HG03135 (cell line): ENCODE results near the gene ENOPH1.
"Not testable (repeated sequence)": the region's sequence is repeated elsewhere in the genome, so short reads cannot be mapped to it uniquely, and the experiment has no call there.

Experiments
- ATAC-seq: cut with Tn5 transposase; IDR thresholded peaks from one replicate; pipeline ENCODE4 v1.9.1; 2021; ENCODE audit warnings: mild to moderate bottlenecking, moderate library complexity; ENCODE audit not compliant: unreplicated experiment

Gene ENOPH1

DNA sequence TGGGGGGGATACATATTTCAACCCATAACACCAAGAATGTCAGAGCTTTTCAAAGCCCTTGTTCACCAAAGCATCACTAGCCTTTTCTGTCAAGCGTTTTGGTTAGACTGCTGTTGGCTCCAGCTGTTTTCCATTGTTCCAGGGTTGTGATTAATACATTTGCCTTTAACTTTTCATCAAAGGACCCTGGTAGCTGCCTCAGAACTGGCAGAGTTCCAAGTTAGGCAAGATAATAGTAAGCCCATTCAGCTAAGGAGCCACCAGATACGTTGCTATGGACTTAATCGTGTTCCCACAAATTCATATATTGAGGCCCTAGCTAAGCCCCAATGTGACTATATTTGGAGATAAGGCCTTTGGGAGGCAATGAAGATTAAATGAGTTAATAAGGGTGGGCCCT lies 37.1 kb downstream of the ENOPH1 start:
- no peak for ATAC-seq

DNA sequence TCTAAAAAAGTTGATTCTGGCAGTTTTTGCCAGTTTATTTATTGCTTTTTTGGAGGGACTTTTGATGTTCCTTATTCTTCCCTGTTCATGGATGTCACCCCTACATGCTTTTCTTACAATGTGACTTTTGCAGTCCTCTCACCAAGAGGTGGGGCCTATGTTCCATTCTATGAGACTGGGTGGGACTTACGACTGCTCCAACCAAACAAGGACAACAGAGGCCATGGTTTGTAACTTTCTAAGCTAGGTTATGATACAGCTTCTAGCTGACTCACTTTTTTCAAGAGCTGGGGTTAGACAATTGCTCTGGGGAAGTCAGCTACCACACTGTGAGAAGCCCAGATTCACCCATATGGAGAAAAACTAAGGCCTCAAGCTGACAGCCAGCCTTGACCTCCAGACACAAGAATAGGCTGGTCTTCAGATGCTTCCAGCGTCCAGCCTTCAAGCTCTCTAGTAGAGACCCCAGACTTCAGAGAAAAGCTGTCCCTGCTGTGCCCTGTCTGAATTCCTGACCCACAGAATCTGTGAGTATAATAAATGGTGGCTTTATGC lies 39.5 kb downstream of the ENOPH1 start:
- no peak for ATAC-seq

DNA sequence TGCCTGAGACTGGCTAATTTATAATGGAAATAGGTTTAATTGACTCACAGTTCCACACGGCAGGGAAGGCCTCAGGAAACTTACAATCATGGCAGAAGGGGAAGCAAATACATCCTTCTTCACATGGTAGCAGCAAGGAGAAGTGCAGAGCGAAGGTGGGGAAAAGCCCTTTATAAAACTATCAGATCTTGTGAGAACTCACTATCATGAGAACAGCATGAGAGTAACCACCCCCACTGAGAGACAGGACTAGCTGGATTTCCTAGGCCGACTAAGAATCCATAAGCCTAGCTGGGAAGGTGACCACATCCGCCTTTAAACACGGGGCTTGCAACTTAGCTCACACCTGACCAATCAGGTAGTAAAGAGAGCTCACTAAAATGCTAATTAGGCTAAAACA lies 42.7 kb downstream of the ENOPH1 start:
- ATAC-seq: not testable (repeated sequence)

DNA sequence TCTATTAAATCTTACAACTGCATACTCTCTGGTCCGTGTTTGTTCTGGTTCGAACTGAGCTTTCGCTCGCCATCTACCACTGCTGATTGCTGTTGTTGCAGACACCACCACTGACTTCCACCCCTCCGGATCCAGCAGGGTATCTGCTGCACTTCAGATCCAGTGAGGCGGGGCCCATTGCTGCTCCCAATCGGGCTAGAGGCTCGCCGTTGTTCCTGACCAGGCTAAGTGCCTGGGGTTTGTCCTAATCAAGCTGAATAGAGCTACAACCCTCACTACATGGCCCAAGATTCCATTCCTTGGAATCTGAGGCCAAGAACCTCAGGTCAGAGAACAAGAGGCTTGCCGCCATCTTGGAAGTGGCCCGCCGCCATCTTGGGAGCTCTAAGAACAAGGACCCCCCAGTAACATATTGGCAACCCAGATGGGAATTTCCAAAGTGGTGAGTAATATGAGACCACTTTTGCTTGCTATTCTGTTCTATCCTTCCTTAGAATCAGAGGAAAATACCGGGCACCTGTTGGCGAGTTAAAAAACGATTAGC lies 43.3 kb downstream of the ENOPH1 start:
- no peak for ATAC-seq

DNA sequence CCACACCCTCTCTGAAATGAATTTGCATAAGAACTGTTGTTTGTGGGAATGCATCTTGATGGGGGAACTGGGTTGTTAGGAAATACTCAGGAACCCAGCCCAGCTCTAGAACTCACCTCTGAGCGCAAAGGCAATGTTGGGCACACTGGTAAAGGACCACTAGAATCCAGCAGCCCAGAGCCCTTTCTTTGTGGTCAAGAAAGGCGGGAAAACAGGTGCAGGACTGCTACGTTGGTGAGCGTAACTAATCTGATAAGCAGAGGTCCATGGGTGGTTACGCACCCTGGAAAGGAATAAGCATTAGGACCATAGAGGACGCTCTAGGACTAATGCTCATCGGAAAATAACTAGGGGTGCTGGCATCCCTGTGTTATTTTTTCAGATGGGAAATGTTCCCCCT lies 45.5 kb downstream of the ENOPH1 start:
- not testable (repeated sequence) for ATAC-seq

DNA sequence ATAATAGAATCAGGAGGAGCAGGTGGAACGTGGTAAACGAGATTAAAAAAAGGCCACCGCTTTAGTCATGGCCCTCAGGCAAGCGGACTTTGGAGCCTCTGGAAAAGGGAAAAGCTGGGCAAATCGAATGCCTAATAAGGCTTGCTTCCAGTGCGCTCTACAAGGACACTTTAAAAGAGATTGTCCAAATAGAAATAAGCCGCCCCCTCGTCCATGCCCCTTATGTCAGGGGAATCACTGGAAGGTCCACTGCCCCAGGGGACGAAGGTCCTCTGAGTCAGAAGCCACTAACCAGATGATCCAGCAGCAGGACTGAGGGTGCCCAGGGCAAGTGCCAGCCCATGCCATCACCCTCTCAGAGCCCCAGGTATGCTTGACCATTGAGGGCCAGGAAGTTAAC lies 47.1 kb downstream of the ENOPH1 start:
- not testable (repeated sequence) for ATAC-seq

DNA sequence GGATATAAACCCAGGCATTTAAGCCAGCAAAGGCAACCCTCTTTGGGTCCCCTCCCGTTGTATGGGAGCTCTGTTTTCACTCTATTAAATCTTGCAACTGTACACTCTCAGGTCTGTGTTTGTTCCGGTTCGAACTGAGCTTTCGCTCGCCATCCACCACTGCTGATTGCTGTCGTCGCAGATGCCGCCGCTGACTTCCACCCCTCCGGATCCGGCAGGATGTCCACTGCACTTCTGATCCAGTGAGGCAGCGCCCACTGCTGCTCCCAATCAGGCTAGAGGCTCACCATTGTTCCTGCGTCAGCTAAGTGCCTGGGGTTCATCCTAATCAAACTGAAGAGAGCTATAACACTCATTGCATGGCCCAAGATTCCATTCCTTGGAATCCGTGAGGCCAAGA lies 49.2 kb downstream of the ENOPH1 start:
- no peak for ATAC-seq

DNA sequence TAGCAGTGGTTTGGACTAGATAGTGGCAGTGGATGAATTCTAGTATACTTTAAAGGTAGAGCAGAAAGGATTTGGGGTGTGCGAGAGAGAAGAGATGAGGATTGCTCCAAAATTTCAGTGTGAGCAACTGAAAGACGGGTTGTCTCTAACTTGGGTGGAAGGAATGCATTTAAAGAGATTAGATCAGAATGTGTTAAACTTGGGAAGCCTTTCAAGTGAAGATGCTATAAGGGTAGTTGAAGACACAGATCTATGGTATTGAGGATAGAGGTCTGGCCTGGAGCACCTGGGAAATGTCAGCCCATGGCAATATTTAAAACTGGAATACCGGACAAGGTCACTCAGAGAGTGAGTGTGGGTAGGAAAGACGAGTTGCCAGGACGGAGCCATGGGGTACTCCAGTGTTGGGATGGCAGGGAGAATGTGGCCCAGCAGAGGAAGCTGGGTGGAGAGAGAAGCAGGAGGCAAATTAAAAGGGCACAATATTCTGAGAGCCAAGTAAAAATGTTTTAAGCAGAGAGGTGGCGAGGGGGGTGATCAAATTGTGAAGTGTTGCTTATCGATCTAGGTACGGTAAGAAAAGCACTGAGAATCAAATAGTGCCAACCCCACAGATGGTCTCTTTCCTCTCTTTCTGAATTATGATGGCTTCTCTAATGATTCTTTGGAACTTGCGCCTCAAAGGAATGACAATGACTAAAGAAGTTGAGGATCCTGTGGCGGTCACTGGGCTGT lies 50.5 kb downstream of the ENOPH1 start:
- ATAC-seq: no peak

DNA sequence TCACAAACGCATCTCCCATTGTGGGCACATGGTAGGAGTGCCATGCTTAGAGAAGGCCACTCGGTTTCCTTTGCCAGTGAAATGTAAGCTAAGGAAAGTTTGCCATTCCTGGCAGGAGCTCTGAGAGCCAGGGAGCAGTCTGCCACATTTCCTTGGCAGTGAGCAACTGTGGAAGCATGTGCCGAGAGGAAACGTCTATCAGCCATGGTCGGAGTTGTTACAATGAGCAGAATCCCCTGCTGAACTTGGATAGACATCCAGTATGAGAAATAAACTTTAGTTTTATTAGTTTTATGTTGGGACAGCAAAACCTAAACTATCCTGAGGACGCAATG lies 51.1 kb downstream of the ENOPH1 start:
- ATAC-seq: no peak

DNA sequence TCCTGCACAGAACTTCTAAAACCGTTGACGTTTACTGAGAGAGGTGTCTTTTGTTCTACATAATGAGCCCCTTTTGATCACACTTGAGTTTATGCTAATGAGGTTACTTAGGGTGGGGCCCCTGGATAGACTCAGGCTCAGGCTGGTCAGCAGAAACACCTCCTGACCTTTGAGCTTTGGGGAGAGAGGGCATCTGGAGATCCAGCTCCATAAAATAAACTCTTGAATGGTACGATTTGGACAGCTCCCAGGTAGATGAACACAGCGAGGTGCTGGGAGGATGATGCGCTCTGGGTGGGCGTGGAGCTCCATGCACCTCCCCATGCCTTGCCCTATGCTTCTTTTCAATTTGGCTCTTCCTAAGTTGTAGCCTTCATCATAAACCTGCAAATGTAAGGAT lies 52.0 kb downstream of the ENOPH1 start:
- ATAC-seq: no peak

DNA sequence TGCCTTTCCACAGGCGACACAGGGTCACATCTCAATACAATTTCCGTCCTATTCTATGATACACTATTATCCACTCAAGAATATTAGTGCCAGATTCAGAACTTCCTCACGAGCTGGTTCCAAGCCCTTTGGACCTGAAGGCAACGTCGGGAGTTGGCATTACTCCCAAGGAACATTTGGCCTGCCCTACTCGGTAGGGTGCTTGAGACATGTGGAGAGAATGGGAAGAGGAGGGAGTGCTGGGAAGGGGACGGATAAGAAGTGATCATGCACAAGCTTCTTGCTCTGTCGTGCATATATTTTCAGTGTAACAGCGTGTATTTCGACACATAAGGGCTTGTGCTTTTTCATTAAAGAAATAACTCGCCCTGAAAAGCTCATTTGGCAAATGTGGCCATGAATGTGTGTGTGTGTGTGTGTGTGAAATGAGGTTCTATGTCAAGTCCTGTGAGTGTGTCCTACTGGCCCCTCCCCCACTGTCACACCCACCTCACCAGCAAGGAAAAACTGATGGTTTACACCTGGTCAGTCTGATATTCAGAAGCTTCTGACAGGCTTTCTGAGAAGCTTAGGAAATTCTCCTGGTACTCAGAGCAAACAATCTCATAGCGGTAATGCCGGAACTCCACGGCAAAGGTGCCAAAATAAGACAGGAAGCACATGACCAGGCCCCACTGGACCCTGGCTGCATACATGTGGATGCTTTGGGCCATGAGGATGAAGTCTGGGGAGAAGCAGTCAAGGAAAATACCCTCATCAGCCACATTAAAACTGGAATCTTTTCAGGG lies 54.8 kb downstream of the ENOPH1 start:
- no peak for ATAC-seq

DNA sequence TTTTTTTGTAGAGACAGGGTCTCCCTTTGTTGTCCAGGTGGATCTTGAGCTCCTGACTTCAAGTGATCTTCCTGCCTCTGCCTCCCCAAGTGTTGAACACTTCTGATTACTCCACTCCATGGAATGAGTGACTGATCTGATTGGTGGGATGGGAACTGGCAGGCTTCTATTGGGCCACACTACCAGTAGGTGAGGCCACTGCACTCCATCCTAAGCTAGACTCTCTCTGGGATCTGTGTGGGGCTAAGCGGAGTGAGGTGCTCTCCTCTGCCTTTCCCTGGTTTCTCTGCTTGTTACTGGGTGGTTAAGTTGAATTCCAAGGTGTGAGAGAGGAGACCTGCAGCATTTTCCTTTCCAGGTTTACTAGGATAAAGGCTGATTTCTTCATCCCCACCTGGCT lies 58.7 kb downstream of the ENOPH1 start:
- ATAC-seq: no peak

DNA sequence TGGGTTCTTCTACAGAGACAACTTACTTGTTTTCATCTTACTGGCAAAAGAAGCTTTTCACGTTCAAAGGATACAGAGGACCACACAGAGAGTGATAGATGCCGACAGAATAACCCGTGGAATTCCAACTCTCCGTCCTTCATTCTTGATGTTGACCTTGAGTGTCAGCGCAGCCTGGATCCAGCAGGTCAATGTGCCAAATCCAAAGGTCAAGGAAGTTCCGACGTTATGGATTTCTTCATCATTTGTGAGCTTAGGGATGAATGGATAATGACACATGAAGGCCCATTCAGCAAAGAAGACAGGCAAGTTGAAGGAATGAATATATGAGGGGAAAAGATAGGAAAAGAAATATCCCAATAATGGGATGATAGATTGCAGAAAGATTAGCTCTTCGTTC lies 59.6 kb downstream of the ENOPH1 start:
- ATAC-seq: no peak

DNA sequence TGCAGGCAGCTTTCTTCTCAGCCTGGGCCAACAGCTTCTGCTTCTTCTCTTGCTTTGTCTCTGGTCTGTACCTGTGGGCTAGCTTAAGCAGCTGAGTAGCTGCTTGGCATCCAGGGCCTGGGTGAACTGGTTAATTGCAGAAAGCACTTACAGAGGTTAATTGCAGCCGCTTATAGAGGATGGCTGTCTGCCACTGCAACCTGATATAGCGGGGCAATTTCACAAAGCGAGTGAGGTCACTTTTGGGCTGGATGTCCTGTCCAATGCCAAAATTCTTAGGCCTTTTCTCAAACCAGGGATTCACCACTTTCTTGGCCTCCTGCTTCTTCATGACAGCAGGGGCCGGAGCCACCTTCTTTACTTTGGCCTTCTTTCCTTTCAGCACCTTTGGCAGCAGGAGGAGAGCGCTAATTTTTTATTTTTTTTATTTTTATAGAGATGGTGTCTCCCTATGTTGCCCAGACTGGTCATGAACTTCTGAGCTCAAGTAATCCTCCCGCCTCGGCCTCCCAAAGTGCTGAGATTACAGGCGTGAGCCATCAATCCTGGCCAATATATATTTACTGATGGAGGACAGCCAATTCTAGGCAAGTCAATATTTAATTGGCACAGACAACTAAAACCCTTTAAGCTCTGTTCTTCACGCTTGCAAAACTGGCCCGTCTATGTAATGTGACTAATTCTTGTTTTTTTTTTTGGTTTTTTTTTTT lies 61.0 kb downstream of the ENOPH1 start:
- no peak for ATAC-seq

DNA sequence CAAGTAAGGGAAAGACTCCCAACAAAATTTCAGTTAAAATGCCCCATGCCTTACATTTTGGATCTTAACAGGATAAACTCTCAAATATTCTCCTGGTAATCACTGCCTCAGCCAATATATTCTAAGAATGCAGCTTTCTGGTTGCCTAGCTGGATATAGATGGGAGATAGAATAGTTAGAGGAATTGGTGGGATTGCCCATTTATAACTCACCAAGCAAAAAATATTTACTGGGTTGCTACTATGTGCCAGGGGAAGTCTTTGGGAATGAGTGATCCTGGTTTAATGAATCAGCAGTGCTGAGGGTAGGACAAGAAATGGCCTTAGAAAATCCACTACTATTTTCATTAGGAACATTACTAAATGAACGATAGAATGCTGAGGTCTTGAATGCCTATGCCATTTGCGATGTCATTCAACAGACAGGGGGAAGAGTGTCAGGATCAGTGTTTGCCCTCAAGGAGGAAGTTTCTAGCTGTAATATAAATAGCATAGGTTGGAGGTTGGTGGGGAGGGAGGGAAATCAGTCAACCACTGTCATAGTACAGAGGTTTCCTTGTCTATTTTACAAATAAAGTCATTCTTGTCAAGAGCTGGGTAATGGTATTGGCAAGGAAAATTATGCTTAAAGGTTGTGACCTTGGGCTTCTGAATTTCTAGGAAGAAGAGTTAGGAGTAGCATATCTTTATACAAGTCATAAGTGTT lies 63.5 kb downstream of the ENOPH1 start:
- no peak for ATAC-seq

DNA sequence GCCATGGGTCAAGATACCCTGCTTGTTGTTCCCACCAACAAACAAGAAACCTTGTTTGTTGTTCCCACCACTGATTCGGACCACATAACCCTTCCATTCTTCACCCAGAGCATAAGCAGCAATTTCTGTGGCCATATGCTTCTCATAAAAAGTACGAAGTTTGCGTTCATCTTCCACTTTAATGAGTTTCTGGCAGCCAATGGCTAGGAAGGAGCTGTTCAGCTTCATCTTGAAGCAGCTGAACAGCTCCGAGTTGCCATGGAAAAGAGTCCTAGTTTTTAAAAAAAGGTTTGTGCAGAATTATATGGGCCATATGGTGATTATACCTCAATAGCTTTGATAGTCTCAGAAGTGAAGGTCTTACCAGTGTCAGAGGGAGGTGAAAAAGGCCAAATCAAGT lies 65.3 kb downstream of the ENOPH1 start:
- no peak for ATAC-seq

DNA sequence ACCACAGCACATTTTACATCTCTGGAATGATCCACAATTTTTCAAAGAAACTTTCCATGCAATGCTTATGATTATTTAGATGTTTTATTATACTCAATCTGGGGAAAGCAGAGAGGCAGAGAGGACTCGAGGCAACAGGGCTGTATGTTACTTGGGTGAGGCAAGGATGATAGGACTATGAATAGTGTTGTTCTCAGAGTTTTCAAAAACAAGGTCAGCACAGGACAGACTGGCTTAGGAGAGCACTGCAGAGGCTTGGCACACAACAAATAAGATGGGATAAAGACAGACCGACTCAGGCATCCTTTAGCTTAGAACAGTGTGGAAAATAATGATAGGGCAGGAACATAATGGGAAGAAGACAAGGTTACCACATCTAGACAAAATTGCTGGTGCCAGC lies 66.0 kb downstream of the ENOPH1 start:
- ATAC-seq: no peak

DNA sequence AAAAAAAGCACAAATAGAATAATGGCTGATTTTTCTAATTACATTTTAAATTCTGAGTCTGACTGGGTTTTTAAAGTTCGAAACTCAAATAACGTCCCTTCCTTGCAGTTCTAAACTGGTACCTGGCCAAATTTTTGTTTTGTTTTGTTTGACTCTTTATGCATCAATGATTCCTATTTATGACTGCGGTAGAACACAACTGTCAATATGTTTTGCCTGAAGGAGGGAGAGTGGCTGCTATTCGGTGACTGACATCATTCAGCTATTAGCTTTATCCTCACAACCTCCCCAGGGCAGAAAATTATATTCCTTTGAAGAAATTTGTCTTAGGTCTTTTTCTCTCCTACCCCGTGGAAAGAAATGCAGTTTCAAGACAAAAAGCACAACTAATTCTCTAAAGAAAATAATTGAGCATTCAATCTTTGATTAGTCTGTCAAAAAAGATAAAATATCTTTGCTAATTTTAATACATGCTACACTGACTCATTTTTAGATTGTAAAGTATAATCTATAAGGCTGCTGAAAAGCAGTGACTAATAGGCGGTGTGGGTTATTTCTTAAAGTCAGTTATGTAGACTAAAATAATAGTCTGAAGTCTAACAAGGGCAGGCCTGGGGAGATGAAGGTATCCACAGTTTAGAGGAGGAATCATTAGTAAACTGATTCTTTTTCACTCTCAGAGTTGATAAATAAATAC lies 69.5 kb downstream of the ENOPH1 start:
- no peak for ATAC-seq

DNA sequence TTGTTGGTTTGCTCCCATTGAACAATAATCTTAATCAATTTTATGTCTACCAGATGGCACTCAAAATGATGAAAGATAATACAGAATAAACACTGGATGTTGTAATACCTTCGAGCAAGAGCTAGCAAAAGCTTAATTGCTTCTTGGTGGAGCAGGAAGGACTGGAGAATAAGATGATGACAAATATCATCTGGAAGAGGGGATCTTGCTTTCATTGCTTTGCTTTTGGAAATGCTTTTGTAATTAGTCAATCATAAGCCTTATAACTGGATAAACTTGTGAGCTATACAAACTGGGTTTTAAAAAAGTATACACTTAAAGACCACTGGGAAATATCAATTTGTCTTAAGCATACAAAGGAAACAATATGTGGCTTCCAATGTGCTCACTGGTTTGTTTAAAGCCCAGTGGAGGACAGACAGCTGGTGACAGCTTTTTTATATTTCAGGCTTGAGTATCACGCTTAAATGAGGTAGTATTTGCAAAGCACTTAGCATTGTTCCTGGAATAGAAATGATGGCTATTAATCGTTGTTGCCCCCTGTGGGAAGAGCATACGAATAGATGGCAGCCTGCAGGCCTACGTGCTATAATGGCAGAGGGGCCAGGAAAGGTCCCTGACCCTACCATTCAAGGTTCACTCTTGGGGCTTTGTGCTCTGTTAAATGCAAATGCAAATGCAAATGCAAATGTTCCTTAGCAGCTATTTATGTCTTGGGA lies 70.2 kb downstream of the ENOPH1 start:
- no peak for ATAC-seq

DNA sequence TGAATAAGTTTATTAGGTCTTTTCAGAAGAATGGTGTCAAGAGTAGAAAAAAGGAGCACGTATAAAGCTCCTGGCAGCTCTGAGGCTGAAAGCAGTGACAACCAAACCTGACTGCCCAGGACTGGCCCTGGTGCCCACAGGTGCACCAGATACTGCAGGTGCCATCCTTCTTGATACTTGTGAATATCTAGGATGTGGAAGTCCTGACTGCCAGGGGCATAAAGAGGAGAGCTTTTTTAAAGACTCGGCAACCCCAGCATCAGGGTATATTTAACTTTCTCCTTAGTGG lies 70.7 kb downstream of the ENOPH1 start:
- no peak for ATAC-seq
